Measurements from ENCODE around the gene DHRS4L2. TPM values are rescaled to one million over a fixed set of nuclear protein-coding genes. Genes with fewer than 3 reads are reported as not detected.
"Not testable (repeated sequence)": the region's sequence is repeated elsewhere in the genome, so short reads cannot be mapped to it uniquely, and the experiment has no call there.

DHRS4L2 gene
- total and polyA plus RNA-seq, 10 of the 15 experiments (the other 5 are each of a cell fraction or from before 2014, with no cell fraction given), result 2.8 to 49.3 (median 21.8) TPM

- intact Hi-C loops (cut with micrococcal nuclease; ENCODE audit: unreplicated experiment), result loop anchor here (5.0 kb wide), 1 partner anchor 367 kb away; no protein-coding TSS in a partner anchor
- WGBS (ENCODE audit: insufficient coverage, insufficient replicate concordance, low lambda C conversion rate, missing lambda C conversion rate), result under 1% methylated on average over 6 of the region's 6 CpGs
- FAIRE-seq, result not testable (repeated sequence)
Observed at GRCh38 chr14:23954279-23954614, 34.5 kb upstream of the DHRS4L2 start.

GRCh38 chr14:23954965-23955364 is 33.8 kb upstream of the DHRS4L2 start:
- H3K9me3 ChIP-seq (replicated peaks; ENCODE audit: control insufficient read depth, insufficient read depth, low read length); H3K9ac ChIP-seq (ENCODE audit: control insufficient read depth, insufficient read depth, low read length); RAD21 ChIA-PET (ENCODE audit: unreplicated experiment); H3K36me3 ChIP-seq (ENCODE audit: control insufficient read depth in 2 of 2, insufficient read depth in 2 of 2, low read length in 1 of 2); H2AFZ ChIP-seq (ENCODE audit: control insufficient read depth, low read depth, low read length); H3K4me1 ChIP-seq (ENCODE audit: control insufficient read depth, insufficient read depth, low read length); H3K4me2 ChIP-seq (ENCODE audit: control insufficient read depth, insufficient read depth); H3K79me2 ChIP-seq (ENCODE audit: control insufficient read depth, insufficient read depth, low read length); H3K27ac ChIP-seq (ENCODE audit: control insufficient read depth, insufficient read depth); DNase-seq (ENCODE audit: low read depth, low spot score); H3K27me3 ChIP-seq (replicated peaks in 1 of 2; ENCODE audit: control insufficient read depth in 2 of 2, insufficient read depth in 2 of 2, low read length in 1 of 2); BruUV-seq (replicated peaks); FAIRE-seq; H4K20me1 ChIP-seq (ENCODE audit: control insufficient read depth, insufficient read depth); in situ Hi-C loops (cut with MboI); ATAC-seq: not testable (repeated sequence)
- intact Hi-C loops (cut with micrococcal nuclease; ENCODE audit: unreplicated experiment), result loop anchor here (5.0 kb wide), 1 partner anchor 368 kb away; no protein-coding TSS in a partner anchor
- ChIA-PET SMC1A (ENCODE audit: uncharacterized antibody, unreplicated experiment) (interaction anchor here (1.2 to 1.5 kb wide), 2 partner anchors 289 to 366 kb away, joined by 3 to 4 read pairs; no protein-coding TSS in a partner anchor), CTCF (interaction anchor here (0.6 to 1.4 kb wide), 3 partner anchors 324 to 387 kb away, joined by 3 to 5 read pairs (median 3); no protein-coding TSS in a partner anchor), POLR2A (interaction anchor here (0.5 kb wide), 1 partner anchor 139 kb away, joined by 3 read pairs; no protein-coding TSS in a partner anchor)
- H3K4me3 ChIP-seq, result peak overlapping the region; percentile 73; the same call in 1 of the 2 replicates
- WGBS (ENCODE audit: insufficient coverage, insufficient replicate concordance, low lambda C conversion rate, missing lambda C conversion rate), result 81% methylated on average over 13 of the region's 20 CpGs

More at GRCh38 chr14:23954279-23954614, 34.5 kb upstream of the DHRS4L2 start:
- in situ Hi-C loops (cut with MboI); H4K20me1 ChIP-seq (ENCODE audit: control insufficient read depth, insufficient read depth); H3K9me3 ChIP-seq (replicated peaks; ENCODE audit: control insufficient read depth, insufficient read depth, low read length); H3K36me3 ChIP-seq (ENCODE audit: control insufficient read depth in 2 of 2, insufficient read depth in 2 of 2, low read length in 1 of 2); BruUV-seq (replicated peaks); H3K79me2 ChIP-seq (ENCODE audit: control insufficient read depth, insufficient read depth, low read length); H3K4me1 ChIP-seq (ENCODE audit: control insufficient read depth, insufficient read depth, low read length); DNase-seq (ENCODE audit: low read depth, low spot score); H3K27me3 ChIP-seq (replicated peaks in 1 of 2; ENCODE audit: control insufficient read depth in 2 of 2, insufficient read depth in 2 of 2, low read length in 1 of 2): not testable (repeated sequence)
- H3K27ac ChIP-seq (ENCODE audit: control insufficient read depth, insufficient read depth), result peak overlapping the region; percentile 78
- H3K4me3 ChIP-seq, result peak overlapping the region; percentile 73
- H3K9ac ChIP-seq (ENCODE audit: control insufficient read depth, insufficient read depth, low read length), result peak overlapping the region; percentile 81
- ChIA-PET RAD21 (ENCODE audit: unreplicated experiment) (interaction anchor here (1.3 kb wide), 1 partner anchor 323 kb away, joined by 3 read pairs; no protein-coding TSS in a partner anchor), SMC1A (ENCODE audit: uncharacterized antibody, unreplicated experiment) (interaction anchor here (1.2 to 1.5 kb wide), 2 partner anchors 288 to 365 kb away, joined by 3 to 4 read pairs; no protein-coding TSS in a partner anchor), CTCF (interaction anchor here (0.6 to 1.9 kb wide), 4 partner anchors 323 to 387 kb away, joined by 3 to 5 read pairs (median 4); no protein-coding TSS in a partner anchor), POLR2A (interaction anchor here (0.5 kb wide), 1 partner anchor 139 kb away, joined by 3 read pairs; no protein-coding TSS in a partner anchor)
- peak; percentile 43 for ATAC-seq
- TF ChIP-seq SKIL (IDR thresholded peaks at IDR 0.05; ENCODE audit: low read depth, poor library complexity, severe bottlenecking), result peak; percentile 2
- 0 out of 4 replicates have a peak, but pooled peaks of 1 of the 2 experiments have one; percentile 6 for TF ChIP-seq IKZF2 (IDR thresholded peaks at IDR 0.05)
- TF ChIP-seq FOXM1 (IDR thresholded peaks at IDR 0.05; ENCODE audit: low read depth, low read length), result 0 out of 2 replicates have a peak, but pooled peaks have one; percentile 7
- H2AFZ ChIP-seq (ENCODE audit: control insufficient read depth, low read depth, low read length), result peak overlapping the region; percentile 78
- H3K4me2 ChIP-seq (ENCODE audit: control insufficient read depth, insufficient read depth), result peak overlapping the region; percentile 75

- H3K9me3 ChIP-seq (replicated peaks; ENCODE audit: control insufficient read depth, insufficient read depth, low read length); BruUV-seq (replicated peaks); RAD21 ChIA-PET (ENCODE audit: unreplicated experiment); POLR2A ChIA-PET; H4K20me1 ChIP-seq (ENCODE audit: control insufficient read depth, insufficient read depth); FAIRE-seq; H3K4me1 ChIP-seq (ENCODE audit: control insufficient read depth, insufficient read depth, low read length); H3K27me3 ChIP-seq (replicated peaks in 1 of 2; ENCODE audit: control insufficient read depth in 2 of 2, insufficient read depth in 2 of 2, low read length in 1 of 2); DNase-seq (ENCODE audit: low read depth, low spot score); H3K9ac ChIP-seq (ENCODE audit: control insufficient read depth, insufficient read depth, low read length); H3K4me2 ChIP-seq (ENCODE audit: control insufficient read depth, insufficient read depth); H3K79me2 ChIP-seq (ENCODE audit: control insufficient read depth, insufficient read depth, low read length); H2AFZ ChIP-seq (ENCODE audit: control insufficient read depth, low read depth, low read length); intact Hi-C loops (cut with micrococcal nuclease; ENCODE audit: unreplicated experiment); H3K27ac ChIP-seq (ENCODE audit: control insufficient read depth, insufficient read depth); H3K4me3 ChIP-seq; ATAC-seq; H3K36me3 ChIP-seq (ENCODE audit: control insufficient read depth in 2 of 2, insufficient read depth in 2 of 2, low read length in 1 of 2); in situ Hi-C loops (cut with MboI): not testable (repeated sequence)
- 97% methylated on average over 2 of the region's 2 CpGs for WGBS (ENCODE audit: insufficient coverage, insufficient replicate concordance, low lambda C conversion rate, missing lambda C conversion rate)
- ChIA-PET SMC1A (ENCODE audit: uncharacterized antibody, unreplicated experiment) (interaction anchor here (1.5 kb wide), 1 partner anchor 367 kb away, joined by 3 read pairs; no protein-coding TSS in a partner anchor), CTCF (interaction anchor here (1.8 kb wide), 1 partner anchor 324 kb away, joined by 5 read pairs; no protein-coding TSS in a partner anchor)
Observed at GRCh38 chr14:23955811-23956210, 32.9 kb upstream of the DHRS4L2 start.
